GM19035 (cell line): ENCODE measurements around the gene ALG1L2.
"Not testable (repeated sequence)": the region's sequence is repeated elsewhere in the genome, so short reads cannot be mapped to it uniquely, and the experiment has no call there.

Experiments used
- ATAC-seq: cut with Tn5 transposase; IDR thresholded peaks from one replicate; pipeline ENCODE4 v1.9.1; 2021; ENCODE audit not compliant: unreplicated experiment

ALG1L2 gene

DNA sequence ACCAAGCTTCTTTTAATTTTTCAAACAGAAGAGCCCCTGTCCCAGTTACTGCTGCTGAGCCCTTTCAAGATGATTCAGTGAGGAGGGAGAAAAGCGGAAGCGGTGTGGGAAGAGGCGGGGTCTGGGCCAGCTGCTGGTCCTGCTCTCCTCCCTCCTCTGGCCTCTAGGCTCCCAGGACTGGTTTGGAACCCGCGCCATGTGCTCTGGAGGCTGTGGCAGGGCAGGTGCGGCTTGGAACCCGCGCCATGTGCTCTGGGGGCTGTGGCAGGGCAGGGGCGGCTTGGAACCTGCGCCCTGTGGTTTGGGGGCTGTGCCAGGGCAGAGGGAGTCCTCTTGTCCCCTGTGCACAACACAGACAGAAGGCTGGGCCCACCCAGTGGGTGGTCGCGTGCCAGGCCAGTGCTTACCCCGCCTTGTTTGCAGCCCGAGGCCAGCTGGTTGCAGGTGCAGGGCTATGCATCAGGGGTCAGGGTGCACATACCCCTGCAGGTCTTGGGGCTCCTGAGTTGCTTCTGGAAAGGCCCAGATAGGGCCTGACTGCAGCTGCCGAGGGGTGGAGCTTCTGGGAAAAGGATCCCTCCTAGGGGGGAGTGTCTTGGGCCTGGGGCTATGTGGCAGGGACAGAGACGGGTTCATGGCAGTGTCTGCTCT is 12.2 kb downstream of the ALG1L2 start:
- no peak for ATAC-seq

DNA sequence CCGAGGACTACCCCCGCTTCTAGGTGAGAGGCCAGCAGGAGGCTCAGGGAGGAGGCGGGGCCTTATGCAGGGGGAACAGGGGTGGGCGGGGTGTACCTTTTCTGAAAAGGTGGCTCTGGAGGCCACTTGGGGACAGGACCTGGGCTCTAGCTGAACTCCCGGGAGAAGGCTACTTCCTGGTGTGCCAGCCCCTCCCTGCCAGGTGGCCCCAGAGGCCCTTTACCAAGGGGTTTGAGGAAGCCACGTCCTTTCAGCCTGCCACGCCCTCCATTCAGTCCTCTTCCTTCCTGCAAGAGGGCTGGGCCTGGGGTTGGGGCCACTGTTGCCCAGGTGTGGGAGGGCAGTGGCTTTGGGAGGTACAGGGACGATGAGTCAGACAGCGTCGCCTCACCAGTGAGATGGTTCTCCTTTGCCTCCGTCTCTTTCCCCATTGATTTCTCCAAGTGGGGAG is 12.9 kb downstream of the ALG1L2 start:
- ATAC-seq: not testable (repeated sequence)

DNA sequence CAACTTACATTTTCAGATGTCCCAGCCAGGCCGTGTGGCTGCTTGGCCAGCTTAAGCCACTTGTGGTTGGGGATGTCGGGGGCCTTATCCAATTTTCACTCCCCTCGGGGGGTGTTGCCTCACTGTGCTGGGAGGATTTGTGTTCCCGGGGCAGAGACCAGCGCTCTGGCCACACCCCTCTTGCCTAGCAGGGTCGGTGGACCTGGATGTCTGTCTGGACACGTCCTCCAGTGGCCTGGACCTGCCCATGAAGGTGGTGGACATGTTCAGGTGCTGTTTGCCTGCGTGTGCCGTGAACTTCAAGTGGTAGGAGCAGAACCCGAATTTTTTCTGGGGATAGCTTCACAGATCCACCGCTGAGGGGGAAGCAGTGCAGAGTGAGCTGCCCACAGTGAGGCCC is 14.2 kb downstream of the ALG1L2 start:
- not testable (repeated sequence) for ATAC-seq

DNA sequence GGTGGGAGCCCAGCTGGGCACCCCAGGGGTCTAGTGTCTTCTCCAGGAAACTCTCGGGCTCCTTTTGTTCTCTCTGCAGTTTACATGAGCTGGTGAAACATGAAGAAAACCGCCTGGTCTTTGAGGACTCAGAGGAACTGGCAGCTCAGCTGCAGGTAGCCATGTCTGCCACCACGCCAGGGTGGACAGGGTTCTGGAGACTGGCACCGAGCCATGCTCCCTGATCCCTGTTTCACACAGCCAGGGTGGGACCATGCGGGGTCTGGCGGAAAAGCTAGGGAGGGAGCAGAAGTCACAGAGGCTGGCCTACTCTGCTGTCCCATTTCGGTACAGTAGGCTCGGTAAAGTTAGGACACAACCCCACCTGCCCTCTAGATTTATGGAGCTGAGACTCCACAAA is 15.5 kb downstream of the ALG1L2 start:
- not testable (repeated sequence) for ATAC-seq

DNA sequence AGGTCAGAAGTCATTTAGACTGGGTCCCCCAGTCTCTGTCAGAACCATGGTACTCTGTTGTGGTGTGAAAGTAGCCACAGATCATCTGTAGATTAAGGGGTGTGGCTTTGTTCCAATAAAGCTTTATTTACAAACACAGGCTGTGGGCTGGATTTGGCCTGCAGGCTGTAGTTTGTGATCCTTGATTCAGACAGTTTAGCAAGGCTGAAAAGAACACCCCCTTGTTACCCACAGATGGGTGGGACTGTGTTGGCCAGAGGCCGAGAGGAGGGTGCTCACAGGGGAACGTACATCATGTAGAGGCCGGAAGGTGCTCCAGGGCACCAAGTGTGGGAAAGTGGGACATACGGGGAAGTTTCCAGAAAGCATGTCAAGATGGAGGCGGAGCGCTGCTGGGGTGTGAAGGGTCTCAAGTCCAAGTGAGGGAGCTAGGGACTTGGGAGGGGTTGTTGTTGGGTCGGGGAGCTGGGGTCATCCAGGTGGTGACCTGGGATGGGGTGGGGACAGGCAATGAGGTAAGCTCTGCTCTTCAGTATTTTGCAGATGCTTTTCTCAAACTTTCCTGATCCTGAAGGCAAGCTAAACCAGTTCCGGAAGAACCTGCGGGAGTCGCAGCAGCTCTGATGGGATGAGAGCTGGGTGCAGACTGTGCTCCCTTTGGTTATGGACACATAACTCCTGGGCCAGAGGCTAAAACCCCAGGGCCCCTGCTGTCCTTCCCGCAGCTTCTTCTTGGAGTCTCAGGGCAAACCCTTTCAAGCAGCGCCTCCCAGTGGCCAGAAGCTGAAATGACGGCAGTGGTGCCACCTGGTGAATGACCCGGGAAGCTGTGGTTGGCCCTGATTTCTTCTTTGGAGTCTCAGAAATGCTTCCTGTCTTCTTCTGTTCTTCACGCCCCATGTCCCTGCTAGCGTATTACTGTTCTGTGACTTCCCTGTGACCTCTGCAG is 16.3 kb downstream of the ALG1L2 start:
- not testable (repeated sequence) for ATAC-seq

DNA sequence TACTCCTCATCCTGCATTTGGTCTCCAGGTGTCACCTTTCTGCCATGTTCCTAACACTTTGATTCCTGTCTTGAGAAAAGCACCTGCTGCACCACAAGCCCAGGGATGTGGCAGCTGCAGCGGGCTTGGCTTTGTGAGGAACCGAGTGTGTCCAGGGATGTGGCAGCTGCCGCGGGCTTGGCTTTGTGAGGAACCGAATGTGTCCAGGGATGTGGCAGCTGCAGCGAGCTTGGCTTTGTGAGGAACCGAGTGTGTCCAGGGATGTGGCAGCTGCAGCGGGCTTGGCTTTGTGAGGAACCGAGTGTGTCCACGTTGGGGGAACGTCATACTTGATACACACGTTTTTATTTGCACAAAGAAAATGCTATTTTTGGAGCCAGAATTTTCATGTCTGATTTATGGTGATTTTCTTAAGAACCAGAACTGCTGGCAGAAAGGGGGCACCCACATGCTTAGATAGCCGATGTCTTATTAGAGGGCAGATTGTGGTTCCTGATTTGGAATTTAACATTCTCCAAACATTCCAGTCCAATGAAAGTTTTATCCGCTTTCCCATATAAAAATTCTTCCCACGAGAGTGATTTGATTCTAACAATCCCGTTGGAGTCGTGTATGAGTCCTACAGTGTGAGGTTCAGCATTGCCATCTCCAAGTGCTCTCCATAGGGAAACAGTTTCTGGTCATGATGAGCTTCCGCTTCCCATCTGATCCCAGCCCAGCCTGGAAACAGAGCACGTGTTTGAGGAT is 17.2 kb downstream of the ALG1L2 start:
- ATAC-seq: not testable (repeated sequence)

DNA sequence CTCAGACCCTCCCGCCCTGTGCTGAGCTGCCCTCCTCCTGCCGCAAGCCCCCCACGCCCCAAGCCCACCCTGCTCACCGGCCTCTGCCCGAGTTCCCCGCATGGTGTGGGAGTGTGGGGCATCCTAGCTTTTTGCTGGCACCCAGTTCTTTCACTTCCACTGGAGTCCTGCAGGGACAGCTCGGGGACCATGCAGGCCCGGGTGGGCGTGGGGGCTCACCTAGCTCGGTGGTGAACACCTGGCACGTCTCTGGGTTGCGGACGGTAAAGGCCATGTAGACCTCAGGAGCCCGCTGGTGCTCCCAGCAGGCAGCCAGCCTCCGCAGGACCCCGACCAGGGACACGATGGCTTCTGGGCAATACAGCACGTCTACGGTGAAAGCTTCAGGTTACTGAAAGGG is 20.9 kb downstream of the ALG1L2 start:
- ATAC-seq: not testable (repeated sequence)

DNA sequence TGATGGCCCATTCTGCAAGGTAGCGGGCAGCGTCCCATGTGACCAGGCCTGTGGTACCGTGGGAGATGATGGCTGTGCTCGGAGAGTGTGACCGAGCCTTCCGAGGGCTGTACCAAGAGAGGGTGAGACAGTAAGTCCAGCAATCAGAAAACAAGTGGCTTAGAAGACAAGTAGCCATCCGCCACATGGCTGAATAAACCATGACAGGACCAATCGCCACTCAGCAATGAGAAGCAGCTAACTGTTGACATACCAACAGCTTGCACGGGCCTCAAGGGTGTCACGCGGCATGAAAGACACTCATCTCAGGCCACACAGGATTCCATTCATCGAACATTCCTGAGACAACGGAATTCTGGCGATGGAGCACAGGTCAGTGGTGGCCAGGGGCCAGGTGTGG is 22.6 kb downstream of the ALG1L2 start:
- ATAC-seq: not testable (repeated sequence)

DNA sequence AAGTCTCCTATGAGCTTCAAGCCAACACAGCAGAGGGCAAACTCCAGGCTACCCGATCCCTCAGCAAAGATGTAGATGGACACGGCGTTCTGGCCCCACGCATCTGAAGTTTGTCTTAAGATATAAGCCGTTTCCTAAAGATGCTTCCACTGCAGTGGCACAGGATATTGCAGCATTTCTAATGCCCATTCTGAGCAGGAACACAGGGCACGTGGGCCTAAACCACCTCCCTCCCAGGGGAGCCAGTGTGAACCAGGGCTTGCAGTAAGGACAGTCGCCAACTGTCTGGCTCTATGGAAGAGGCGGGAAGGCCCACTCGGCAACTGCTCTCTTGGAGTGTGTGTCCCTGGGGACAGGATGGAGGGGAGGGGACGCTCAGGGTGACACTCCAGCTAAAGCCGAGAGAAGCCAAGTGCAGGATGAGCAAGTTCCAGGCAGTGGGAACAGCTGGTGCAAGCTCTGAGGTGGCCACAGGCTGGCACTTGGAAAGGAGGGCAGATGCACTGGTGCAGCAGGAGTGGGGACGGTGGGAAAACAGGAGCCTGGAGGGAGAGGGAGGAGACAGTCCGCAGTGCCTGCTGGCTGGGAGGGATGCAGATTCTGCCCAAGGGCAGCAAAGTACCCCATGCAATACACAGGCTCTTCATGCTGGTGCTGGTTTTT is 25.8 kb downstream of the ALG1L2 start:
- not testable (repeated sequence) for ATAC-seq

DNA sequence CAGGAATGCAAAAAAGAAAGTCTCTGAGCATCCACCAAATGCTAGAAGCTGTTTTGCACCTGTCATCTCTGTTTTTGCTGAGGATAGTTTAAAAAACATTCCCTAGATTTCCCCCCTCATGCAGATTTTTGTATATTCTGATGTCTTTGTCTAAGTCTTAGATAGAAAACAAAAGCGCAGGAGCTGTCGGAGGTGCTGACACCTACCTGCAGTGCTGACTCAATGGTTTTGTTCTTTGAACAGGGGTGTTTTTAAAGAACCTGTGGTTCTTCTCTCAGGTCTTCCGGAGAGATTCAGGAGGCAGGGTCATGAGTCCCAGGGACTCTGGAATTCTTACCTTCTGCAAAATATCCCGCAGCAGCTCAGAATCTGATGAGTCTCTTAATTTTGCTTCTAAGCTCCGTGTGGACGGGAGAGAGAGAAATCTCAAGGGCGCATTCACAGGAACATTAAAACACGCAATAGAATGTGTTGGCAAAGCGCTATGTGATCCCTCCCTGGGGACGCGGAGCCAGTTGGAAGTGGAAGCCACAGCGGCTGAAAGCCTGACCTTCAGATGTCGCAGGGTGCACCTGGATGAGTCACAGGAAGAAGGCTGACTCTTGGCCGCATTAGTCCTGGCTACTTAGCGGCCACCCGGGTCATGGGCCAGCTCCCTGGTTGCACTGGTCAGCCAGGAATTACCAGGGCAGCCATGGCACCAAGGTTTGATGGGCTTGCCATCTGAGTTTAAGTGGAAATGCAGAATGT is 27.4 kb downstream of the ALG1L2 start:
- not testable (repeated sequence) for ATAC-seq

DNA sequence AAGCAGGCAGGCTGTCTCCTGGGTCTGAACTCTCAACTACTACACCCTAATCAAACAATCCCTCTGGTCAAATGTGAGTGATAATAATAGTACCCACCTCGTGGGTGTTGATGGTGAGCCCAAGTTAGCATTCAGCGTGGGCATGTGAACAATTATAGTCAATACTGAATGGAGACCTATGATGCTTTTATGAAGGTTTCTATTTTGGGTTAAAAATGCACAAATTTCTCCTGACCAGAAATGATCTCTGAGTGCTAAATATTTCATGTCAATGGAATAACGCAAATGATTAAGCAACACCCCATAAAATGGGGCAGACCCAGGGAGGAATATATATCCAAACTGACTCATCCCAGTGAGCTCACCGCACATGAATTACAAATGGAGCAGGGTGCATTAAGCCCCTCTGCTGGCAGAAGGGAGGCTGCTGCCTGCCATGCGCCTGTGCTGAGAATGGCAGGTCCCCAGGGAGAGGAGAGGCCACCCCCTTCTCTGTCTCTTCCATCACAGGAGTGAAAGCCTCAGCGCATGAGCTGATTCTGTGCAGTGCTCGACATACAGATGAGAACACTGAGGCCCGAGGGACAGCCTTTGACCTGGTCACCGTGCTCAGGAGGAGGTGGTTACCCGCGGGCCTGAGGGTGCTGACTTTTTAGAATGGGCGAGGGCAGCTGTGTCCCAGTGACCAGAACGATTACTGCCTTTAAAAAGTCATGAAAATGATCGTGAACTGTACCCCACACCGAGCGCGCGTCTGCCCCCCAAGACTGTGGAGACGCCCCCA is 28.9 kb downstream of the ALG1L2 start:
- ATAC-seq: not testable (repeated sequence)

DNA sequence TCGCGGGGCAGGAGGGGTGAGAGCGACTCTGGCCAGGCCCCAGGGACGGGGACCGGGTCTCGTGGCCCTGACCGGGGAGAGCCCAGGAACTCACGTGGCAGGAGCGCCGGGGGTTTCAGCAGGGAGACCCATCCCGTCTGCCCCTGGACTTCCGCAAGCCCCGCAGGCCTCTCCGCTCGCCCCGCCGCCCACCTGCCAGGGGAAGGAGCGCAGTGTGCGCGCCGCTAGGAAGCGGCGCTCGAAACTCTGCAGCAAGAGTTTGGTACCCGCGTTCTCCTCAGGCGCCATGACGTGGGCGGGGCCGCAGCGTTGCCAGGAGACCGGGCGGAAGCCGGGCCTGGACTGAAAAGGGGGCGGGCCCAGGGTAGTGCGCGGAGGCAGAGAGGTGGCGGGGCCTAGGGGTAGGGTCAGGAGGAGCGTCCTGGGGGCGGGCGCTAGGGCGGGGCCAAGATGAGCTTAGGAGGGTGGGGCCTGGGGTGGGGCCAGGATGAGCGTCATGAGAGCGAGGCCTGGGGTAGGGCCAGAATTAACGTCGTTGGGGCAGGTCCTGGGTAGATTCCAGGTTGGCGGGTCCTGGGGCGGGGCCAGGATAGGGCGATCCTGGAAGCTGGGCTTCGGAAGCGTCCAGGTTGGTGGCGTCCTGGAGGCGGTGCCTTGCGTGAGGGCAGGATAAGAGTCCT is 29.7 kb downstream of the ALG1L2 start:
- ATAC-seq: peak; percentile 100

DNA sequence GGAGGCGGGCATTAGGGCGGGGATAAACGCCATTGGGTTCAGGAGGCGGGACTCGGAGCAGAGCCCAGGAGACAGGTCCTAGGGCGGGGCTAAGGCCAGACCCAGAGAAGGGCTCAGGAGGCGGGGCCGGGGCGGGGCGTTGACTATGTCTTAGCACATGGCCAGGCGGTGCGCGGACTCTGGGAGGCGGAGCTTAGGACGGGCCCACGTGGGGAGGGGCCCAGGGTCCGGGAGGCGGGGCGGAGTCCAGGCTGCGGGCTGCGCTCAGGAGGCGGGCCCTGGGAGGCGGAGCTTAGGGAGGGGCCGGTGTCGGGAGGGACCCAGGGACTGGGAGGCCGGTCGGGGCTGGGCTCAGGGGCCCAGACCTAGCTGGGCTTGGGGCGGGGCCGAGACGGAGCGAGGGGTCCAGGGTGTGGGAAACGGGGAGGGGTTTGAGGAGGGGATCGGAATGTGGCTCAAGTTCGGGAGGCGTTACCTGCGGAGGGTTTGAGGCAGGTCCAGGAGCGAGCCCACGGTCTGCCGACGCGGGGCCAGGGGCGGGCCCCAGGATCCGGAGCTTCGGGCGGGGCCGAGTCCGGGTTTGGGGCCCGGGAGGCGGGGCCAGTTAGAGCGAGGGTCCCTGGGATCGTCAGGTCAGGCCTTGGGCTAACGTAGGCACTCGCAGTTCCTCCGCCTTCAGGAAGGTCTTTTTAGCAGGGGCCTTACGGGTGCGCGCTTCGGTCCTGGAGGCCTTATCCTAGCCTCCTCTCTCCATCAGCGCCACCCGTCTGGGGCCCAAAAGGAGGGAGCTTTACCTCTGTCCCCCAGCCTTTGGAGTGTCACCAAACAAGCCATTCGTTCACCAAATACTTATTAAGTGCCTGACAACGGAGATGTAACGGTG is 30.5 kb downstream of the ALG1L2 start:
- ATAC-seq: peak; percentile 39

DNA sequence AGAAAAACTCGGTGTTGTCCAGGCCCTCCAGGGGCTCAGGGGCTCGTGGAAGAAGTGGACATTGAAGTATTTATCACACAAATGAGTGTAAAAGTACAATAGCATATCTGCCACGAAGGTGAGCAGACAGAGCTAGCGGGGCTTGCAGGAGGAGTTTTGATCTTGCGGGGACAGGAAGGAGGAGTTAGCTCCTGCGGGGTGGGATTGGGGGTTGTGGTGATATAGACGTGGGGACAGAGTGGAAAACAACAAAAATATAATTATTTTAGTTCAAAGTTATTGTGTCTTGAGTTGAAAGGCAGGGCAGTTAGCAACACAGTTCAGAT is 31.1 kb downstream of the ALG1L2 start:
- ATAC-seq: not testable (repeated sequence)

DNA sequence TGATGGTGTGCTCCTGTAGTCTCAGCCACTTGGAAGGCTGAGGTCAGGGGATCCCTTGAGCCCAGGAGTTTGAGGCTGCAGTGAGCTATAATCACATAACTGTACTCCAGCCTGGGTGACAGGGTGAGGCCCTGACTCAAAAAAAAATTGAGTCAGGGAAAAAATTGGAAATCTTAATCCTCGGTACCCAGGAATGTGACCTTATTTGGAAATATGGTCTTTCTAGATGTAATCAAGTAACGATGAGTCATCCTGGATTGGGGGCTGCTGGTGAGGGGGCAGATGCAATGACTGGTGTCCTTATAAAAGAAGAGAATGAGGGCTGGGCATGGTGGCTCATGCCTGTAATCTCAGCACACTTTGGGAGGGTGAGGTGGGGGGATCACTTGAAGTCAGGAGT is 33.8 kb downstream of the ALG1L2 start:
- ATAC-seq: not testable (repeated sequence)

DNA sequence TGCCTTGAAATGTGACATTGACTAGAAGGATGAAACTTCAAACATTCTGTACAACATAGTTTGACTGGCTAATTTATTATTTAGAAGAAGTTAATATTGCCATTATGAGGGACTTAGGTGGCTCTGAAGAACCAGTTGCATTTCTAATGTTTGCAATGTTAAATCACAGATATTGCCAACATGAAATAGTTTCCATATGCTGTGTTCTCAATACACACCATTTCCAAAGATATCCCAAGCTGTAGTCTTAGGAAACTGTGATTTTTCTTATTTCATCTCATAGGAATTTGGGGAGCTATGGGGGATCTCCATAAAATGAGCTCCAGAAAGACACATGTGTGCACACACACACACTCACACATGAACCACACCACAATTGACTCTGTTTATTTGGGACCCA is 36.3 kb downstream of the ALG1L2 start:
- ATAC-seq: no peak

DNA sequence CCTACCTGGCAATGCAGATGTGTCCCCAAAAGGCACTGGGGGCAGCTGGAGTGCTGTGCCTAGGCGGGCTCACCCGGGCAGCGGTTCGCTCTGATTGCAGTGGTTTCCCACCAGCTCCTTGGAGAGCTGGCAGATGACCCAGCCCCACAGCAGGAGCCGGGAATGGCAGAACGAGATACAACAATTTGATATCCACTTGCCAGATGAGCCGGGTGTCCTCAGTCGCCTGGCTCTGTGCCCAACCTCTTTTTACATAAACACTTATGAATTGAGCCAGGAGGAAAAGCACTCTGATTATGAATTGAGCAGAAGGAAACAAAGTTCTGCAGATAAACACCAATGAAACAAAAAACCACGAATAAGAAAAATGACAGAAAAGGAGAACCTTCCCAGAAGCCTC is 38.2 kb downstream of the ALG1L2 start:
- not testable (repeated sequence) for ATAC-seq

DNA sequence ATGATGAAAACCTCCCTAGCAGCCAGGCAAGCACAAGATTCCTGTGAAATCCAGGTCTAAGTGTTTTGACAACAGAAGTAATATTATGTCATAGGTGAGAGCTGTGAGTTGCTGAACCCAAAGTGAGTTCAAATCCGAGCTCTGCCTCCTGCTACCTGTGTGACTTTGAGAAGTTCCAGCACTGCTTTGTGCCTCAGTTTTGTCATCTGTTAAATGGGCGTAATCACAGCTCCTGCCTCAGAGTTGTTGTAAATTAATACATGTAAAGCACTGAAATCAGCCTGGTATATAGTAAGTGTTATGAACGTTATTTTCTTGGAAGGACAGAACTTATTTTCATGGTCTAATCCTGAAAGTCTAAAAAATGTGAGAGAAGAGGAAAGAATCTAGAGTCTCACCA is 38.7 kb downstream of the ALG1L2 start:
- ATAC-seq: not testable (repeated sequence)
